COLO668 (cell line): ENCODE results near the gene ACOXL.
A peak's percentile ranks its signal among the peaks of the same experiment; 100 is the strongest.
"Not testable (repeated sequence)": the region's sequence is repeated elsewhere in the genome, so short reads cannot be mapped to it uniquely, and the experiment has no call there.

Experiments
- DNase-seq: peaks from one replicate; lab custom pipeline; 2025; ENCODE audit not compliant: unreplicated experiment; lab: John Stamatoyannopoulos, UW

The ACOXL gene

GRCh38 chr2:110732422-110733413 is at the start of gene ACOXL:
Gene ACOXL, plus strand, starts transcription at chr2:110732573. Its CDS starts 35,817 bp downstream, at chr2:110768390.
- peak; percentile 86 for DNase-seq

- DNase-seq: no peak
Observed at GRCh38 chr2:110682872-110683271, 49.5 kb upstream of the ACOXL start.

- not testable (repeated sequence) for DNase-seq
Observed at GRCh38 chr2:110687775-110688484, 44.4 kb upstream of the ACOXL start.

- no peak for DNase-seq
Observed at GRCh38 chr2:110688594-110689091, 43.7 kb upstream of the ACOXL start.

- DNase-seq: no peak
Observed at GRCh38 chr2:110690083-110690965, 42.0 kb upstream of the ACOXL start.

- DNase-seq: no peak
Observed at GRCh38 chr2:110691612-110692258, 40.6 kb upstream of the ACOXL start.

- DNase-seq: not testable (repeated sequence)
Observed at GRCh38 chr2:110695146-110695898, 37.1 kb upstream of the ACOXL start.

GRCh38 chr2:110698253-110698652 is 34.1 kb upstream of the ACOXL start:
- not testable (repeated sequence) for DNase-seq

- no peak for DNase-seq
Observed at GRCh38 chr2:110702514-110703380, 29.6 kb upstream of the ACOXL start.

GRCh38 chr2:110707386-110707965 is 24.9 kb upstream of the ACOXL start:
- DNase-seq: no peak

- no peak for DNase-seq
Observed at GRCh38 chr2:110708455-110708854, 23.9 kb upstream of the ACOXL start.

GRCh38 chr2:110712737-110713136 is 19.6 kb upstream of the ACOXL start:
- no peak for DNase-seq

- DNase-seq: peak; percentile 40
Observed at GRCh38 chr2:110713513-110714362, 18.6 kb upstream of the ACOXL start.

- DNase-seq: no peak
Observed at GRCh38 chr2:110714452-110715224, 17.7 kb upstream of the ACOXL start.

- DNase-seq: no peak
Observed at GRCh38 chr2:110716959-110717645, 15.3 kb upstream of the ACOXL start.

GRCh38 chr2:110717734-110718133 is 14.6 kb upstream of the ACOXL start:
- no peak for DNase-seq
